ENCODE data around the gene NOLC1. TPM values are rescaled to one million over a fixed set of nuclear protein-coding genes. Genes with fewer than 3 reads are reported as not detected.

NOLC1 gene
- total RNA-seq, 2 donors from 2014 or later: 101 to 147 TPM

DNA sequence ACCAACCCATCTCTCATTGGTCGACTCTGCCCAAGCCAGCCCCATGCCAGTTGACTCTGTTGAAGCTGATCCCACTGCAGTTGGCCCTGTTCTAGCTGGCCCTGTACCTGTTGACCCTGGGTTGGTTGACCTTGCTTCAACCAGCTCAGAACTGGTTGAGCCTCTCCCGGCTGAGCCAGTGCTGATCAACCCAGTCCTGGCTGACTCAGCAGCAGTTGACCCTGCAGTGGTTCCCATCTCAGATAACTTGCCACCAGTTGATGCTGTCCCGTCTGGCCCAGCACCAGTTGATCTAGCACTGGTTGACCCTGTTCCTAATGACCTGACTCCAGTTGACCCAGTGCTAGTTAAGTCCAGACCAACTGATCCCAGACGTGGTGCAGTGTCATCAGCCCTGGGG is 12.0 kb upstream of the NOLC1 start:
- Mint-ChIP-seq H3K36me3 (peaks cover 22 to 35% of the 10 kb centered on the region in 2 donors), H3K27ac (peak overlapping the region; percentile 44 to 82), H3K9me3 (no peaks in the 10 kb centered on the region)
- ATAC-seq: no peak
- DNase-seq (ENCODE audit: low spot score in 2 of 2): no peak

DNA sequence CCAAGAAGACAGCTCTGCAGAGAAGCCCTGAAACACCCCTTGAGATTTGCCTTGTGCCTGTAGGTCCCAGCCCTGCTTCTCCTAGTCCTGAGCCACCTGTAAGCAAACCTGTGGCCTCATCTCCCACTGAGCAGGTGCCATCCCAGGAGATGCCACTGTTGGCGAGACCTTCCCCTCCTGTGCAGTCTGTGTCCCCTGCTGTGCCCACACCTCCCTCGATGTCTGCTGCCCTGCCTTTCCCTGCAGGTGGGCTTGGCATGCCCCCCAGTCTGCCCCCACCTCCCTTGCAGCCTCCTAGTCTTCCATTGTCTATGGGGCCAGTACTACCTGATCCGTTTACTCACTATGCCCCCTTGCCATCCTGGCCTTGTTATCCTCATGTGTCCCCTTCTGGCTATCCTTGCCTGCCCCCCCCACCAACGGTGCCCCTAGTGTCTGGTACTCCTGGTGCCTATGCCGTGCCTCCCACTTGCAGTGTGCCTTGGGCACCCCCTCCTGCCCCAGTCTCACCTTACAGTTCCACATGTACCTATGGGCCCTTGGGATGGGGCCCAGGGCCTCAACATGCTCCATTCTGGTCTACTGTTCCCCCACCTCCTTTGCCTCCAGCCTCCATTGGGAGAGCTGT is 11.2 kb upstream of the NOLC1 start:
- DNase-seq (ENCODE audit: low spot score in 2 of 2): no peak
- no peaks in the 10 kb centered on the region for H3K9me3 Mint-ChIP-seq
- peaks cover 22 to 34% of the 10 kb centered on the region in 2 donors for H3K36me3 Mint-ChIP-seq
- H3K27ac Mint-ChIP-seq: peak overlapping the region; percentile 77 to 82
- peak in 1 of 2 donors; percentile 10 for ATAC-seq

DNA sequence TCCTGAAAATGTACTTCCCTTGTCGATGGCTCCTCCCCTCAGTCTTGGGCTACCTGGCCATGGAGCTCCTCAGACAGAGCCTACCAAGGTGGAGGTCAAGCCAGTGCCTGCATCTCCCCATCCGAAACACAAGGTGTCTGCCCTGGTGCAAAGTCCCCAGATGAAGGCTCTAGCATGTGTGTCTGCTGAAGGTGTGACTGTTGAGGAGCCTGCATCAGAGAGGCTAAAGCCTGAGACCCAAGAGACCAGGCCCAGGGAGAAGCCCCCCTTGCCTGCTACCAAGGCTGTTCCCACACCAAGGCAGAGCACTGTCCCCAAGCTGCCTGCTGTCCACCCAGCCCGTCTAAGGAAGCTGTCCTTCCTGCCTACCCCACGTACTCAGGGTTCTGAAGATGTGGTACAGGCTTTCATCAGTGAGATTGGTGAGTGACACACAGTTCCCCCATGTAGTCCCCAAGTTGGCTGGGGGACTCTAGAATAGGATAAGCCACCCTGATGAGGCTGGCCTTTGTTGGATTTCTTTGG is 10.5 kb upstream of the NOLC1 start:
- peak in 1 of 2 donors; percentile 6 for ATAC-seq
- H3K36me3 Mint-ChIP-seq: peaks cover 22 to 34% of the 10 kb centered on the region in 2 donors

DNA sequence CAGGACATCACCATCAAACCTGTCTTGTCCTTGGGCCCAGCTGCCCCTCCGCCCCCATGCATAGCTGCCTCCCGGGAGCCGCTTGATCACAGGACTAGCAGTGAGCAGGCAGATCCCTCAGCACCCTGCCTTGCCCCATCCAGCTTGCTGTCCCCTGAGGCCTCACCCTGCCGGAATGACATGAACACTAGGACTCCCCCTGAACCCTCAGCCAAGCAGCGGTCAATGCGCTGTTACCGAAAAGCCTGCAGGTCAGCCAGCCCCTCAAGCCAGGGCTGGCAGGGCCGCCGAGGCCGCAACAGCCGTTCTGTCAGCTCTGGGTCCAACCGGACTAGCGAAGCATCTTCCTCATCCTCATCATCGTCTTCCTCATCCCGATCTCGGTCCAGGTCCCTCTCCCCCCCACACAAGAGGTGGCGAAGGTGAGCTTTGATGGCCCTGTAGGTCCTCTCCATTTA is 5.2 kb upstream of the NOLC1 start:
- Mint-ChIP-seq H3K9me3 (no peaks in the 10 kb centered on the region), H3K36me3 (peaks cover 18 to 44% of the 10 kb centered on the region in 2 donors), H3K27ac (peak overlapping the region in 1 of 2 donors; percentile 96)
- ATAC-seq (no peak), DNase-seq (ENCODE audit: low spot score in 2 of 2) (no peak)

More for the DNA sequence above, 10.5 kb upstream of the NOLC1 start:
- Mint-ChIP-seq H3K9me3 (no peaks in the 10 kb centered on the region), H3K27ac (peak overlapping the region; percentile 14 to 82)
- DNase-seq (ENCODE audit: low spot score in 2 of 2): no peak

DNA sequence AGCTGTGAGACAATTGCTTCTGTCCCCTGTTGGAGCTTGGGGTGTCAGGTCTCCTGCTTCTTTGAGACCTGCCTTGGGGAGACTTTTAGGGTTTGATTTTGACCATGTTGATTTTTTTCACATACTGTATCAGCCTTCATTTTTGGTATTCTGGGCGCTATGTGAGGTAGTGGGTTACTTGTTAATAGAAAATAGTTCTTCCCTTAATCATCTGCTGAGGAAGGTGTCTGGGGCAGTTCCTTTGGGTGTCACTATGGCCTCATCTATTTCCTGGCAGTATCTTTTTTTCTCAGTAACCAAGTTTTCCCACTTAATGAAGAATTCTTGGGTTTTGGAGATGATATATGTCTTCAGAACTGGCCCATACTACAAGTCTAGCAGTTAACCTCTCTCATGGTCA is 4.6 kb upstream of the NOLC1 start:
- no peak for DNase-seq (ENCODE audit: low spot score in 2 of 2)
- ATAC-seq: no peak
- Mint-ChIP-seq H3K36me3 (peaks cover 22 to 46% of the 10 kb centered on the region in 2 donors), H3K27ac (peak overlapping the region; percentile 38 to 96), H3K9me3 (no peaks in the 10 kb centered on the region)

DNA sequence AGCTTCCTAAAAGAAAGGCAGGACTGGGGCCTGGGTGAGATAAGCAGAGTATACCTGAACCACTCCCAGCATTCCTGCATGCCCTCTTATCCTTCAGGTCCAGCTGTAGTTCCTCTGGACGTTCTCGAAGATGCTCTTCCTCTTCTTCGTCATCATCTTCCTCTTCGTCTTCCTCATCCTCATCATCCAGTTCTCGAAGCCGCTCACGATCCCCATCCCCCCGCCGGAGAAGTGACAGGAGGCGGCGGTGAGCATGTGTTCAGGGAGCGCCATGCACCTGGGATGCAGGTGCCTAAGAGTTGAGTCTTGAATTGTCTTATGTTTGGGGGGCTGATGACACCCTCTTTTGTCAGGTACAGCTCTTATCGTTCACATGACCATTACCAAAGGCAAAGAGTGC is 3.9 kb upstream of the NOLC1 start:
- Mint-ChIP-seq H3K27ac (peak overlapping the region; percentile 38 to 93), H3K9me3 (no peaks in the 10 kb centered on the region), H3K36me3 (peaks cover 24 to 48% of the 10 kb centered on the region in 2 donors)
- ATAC-seq (no peak), DNase-seq (ENCODE audit: low spot score in 2 of 2) (no peak)

DNA sequence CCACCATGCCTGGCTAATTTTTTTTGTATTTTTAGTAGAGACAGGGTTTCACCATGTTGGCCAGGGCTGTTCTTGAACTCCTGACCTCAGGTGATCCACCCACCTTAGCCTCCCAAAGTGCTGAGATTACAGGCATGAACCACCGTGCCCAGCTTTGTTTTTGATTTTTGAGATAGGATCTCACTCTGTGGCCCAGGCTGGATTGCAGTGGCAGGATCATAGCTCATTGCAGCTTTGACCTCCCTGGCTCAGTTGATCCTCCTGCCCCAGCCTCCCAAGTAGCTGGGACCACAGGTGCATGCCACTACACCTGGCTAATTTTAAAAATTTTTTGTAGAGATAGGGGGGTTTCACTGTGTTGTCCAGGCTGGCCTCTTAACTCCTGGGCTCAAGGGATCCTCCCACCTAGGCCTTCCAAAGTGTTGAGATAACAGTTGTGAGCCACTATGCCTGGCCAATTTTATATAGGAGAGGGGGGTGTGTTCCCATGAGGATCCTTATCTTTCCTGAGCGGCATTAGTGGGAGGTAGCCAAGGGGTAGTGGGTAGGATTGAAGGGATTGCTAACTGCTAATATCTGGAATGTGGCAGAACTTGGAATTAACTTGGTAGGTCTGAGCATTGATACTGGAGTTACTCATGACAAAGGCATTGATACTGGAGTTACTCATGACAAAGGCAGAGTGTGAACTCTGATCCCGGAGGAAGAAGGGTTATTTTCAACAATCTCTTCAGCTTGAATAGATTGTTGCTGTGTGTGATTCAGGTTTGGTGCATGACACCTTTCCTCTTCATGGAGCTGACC is 1.0 kb upstream of the NOLC1 start:
- Mint-ChIP-seq H3K36me3 (peaks cover 40 to 62% of the 10 kb centered on the region in 2 donors), H3K9me3 (no peaks in the 10 kb centered on the region), H3K27ac (peak overlapping the region; percentile 97 to 99)
- no peak for DNase-seq (ENCODE audit: low spot score in 2 of 2)
- no peak for ATAC-seq

DNA sequence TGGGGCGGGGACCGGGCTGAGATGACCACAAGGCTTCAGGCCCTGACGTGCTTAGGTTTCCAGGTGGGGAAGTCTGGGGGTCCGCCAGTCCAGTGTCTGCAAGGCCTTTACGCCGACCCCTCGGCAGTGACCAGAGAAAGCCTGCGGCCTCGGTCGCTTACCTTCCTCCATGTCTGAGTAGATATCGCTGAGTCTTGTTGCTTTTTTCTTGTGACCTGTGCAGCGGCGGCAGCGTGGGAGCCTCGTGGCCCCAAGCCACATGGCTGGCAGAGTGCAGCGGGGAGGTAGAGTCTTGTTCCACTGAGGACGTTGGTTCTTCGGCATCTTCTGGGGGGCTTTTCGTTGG is 329 bp downstream of the NOLC1 start:
- Mint-ChIP-seq H3K36me3 (peaks cover 48 to 71% of the 10 kb centered on the region in 2 donors), H3K9me3 (no peaks in the 10 kb centered on the region), H3K27ac (peak overlapping the region; percentile 97 to 99)
- peak in 1 of 2 donors; percentile 42 for DNase-seq (ENCODE audit: low spot score in 2 of 2)
- peak; percentile 24 to 25 for ATAC-seq

DNA sequence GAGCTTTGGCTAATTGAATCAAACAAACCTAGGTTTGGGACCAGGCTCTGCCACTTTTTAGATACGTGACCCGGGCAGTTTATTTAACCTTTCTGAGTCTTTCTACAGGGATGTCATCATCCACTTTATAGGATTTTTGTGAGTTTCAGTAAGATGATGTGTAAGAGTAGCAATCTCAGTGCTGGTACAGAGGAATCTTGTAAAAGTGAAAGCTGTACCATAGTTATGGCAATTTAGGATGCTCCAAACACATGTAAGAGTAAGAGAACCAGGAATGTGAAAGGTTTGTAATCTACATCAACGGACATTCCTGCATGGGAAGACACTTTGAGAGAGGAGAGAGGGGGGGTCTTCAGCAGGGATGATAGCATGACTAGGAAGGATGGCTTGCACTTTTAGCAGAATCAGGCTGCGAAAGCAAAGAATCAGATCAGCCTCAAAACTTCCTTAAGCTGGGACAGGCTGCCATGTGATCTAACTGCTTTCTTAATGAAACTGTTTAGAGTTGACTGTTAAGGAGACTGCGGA is 968 bp downstream of the NOLC1 start:
- peak overlapping the region; percentile 97 to 99 for H3K27ac Mint-ChIP-seq
- DNase-seq (ENCODE audit: low spot score in 2 of 2): no peak
- peaks cover 50 to 71% of the 10 kb centered on the region in 2 donors for H3K36me3 Mint-ChIP-seq
- no peaks in the 10 kb centered on the region for H3K9me3 Mint-ChIP-seq
- ATAC-seq: no peak

DNA sequence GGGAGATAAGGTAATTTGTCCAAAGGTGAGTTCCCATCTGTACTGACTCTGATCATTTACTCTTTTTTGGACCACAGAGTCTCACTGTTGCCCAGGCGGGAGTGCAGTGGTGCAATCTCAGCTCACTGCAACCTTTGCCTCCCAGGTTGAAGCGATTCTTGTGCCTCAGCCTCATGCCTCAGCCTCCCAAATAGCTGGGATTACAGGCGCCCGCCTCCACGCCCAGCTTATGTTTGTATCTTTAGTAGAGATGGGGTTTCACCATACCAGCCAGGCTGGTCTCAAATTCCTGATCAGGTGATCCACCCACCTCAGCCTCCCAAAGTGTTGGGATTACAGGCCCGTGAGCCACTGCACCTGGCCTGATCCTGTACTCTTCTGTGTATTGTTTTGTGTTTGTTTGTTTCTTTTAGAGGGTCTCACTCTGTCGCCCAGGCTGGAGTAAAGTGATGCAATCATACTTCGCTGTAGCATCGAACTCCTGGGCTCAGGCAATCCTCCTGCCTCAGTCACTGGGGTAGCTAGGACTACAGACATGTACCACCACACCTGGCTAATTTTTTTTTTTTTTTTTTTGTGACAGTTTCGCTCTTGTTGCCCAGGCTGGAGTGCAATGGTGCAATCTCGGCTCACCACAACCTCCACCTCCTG is 2.4 kb downstream of the NOLC1 start:
- DNase-seq (ENCODE audit: low spot score in 2 of 2): no peak
- H3K9me3 Mint-ChIP-seq: no peaks in the 10 kb centered on the region
- H3K36me3 Mint-ChIP-seq: peaks cover 56 to 72% of the 10 kb centered on the region in 2 donors
- peak overlapping the region; percentile 66 to 92 for H3K27ac Mint-ChIP-seq
- no peak for ATAC-seq

DNA sequence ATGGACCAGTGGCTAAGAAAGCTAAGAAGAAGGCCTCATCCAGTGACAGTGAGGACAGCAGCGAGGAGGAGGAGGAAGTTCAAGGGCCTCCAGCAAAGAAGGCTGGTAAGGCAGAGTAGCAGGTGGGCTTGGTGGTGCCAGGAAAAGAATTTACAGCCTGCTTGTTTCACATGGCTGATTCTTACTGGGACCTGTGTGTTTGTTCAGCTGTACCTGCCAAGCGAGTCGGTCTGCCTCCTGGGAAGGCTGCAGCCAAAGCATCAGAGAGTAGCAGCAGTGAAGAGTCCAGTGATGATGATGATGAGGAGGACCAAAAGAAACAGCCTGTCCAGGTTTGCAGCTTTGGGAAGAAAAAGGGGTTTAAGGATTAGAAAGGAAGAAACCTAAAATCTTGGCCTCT is 5.0 kb downstream of the NOLC1 start:
- Mint-ChIP-seq H3K27ac (peak overlapping the region; percentile 37 to 86), H3K36me3 (peaks cover 70 to 81% of the 10 kb centered on the region in 2 donors), H3K9me3 (no peaks in the 10 kb centered on the region)
- no peak for ATAC-seq
- DNase-seq (ENCODE audit: low spot score in 2 of 2): no peak

DNA sequence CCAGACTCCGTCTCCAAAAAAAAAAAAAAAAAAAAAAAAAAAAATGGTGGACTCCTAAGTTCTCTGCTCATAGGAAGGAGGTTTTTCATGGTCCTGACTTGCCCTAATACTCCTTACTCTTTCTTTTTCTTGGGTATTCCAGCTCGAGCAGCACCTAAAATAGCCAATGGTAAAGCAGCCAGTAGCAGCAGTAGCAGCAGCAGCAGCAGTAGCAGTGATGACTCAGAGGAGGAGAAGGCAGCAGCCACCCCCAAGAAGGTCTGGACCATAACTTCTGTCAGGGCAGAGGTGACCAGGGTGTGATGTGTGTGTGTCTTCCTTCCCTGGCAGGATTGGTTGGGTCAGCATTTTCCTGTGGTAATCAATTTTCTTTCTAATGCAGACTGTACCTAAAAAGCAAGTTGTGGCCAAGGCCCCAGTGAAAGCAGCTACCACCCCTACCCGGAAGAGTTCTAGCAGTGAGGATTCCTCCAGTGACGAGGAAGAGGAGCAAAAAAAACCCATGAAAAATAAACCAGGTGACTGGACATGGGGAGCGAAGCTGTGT is 6.9 kb downstream of the NOLC1 start:
- peak overlapping the region; percentile 50 to 86 for H3K27ac Mint-ChIP-seq

DNA sequence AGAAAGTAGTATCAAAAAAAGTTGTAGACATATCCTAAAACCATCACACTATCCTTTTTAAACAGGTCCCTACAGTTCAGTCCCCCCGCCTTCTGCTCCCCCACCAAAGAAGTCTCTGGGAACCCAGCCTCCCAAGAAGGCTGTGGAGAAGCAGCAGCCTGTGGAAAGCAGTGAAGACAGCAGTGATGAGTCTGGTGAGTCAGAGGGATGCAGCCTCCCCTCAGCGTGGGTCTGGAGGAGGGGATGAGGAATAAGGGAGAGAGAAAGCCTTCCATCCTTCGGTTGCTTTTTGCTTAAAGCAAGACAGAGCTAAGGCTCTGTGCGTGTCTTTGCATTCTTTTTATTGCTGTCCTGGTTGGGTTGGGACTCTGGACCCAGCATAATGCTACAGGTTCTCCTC is 7.6 kb downstream of the NOLC1 start:
- ATAC-seq: no peak
- H3K9me3 Mint-ChIP-seq: no peaks in the 10 kb centered on the region
- H3K27ac Mint-ChIP-seq: peak overlapping the region; percentile 50 to 90
- no peak for DNase-seq (ENCODE audit: low spot score in 2 of 2)
- peaks cover 49 to 64% of the 10 kb centered on the region in 2 donors for H3K36me3 Mint-ChIP-seq

More for the DNA sequence above, 6.9 kb downstream of the NOLC1 start:
- ATAC-seq (peak in 1 of 2 donors; percentile 18), DNase-seq (ENCODE audit: low spot score in 2 of 2) (no peak)
- peaks cover 54 to 71% of the 10 kb centered on the region in 2 donors for H3K36me3 Mint-ChIP-seq
- H3K9me3 Mint-ChIP-seq: no peaks in the 10 kb centered on the region

DNA sequence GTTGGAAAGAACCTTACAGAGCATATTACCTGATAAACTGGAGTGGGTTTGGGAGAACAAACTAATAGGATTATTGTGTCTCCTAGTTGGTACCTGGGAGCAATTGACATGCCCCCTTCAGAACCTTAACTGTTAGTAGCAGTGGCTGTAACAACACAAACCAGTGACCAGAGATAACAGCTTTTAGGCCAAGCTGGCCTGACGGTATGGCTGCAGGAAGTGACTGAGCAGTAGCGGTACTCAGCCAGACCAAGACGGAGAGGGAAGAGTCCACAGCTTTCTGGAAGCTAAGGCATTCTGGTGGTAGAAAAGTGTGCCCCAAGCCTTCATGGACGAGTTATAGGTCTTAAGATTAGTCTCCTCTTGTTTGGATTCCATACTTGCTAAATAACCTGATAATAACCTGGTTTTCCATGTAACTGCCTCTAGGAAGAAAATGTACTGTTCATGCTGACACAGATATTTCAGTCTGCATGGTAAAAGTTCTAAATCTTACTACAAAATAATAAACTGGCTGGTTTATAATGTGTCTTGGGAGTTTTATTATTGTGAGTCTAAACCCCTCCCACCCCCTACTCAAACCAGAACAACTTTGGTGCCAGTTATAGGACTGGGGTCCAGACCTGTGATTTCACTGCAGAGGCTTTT is 11.3 kb downstream of the NOLC1 start:
- Mint-ChIP-seq H3K36me3 (peaks cover 28 to 40% of the 10 kb centered on the region in 2 donors), H3K27ac (peak overlapping the region; percentile 18 to 22), H3K9me3 (no peaks in the 10 kb centered on the region)
- DNase-seq (ENCODE audit: low spot score in 2 of 2) (no peak), ATAC-seq (no peak)

DNA sequence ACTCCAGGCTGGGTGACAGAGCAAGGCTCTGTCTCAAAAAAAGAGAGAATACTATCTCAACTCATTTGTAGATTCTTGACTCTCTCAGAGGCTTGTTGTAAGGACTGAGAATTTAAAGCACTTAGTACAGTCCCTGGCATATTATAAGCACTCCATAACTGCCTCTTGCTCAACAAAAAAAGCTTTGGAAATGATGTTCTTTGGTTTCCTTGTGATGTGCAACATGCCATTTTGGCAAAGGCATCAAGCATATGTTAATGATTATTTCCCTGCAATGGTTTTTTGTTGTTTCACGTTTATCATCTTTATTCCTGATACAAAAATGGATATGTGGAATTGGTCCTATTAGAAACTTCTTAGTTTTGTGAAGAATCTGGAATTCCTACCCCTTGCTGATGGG is 15.7 kb downstream of the NOLC1 start:
- DNase-seq (ENCODE audit: low spot score in 2 of 2) (no peak), ATAC-seq (no peak)
- Mint-ChIP-seq H3K27ac (no peak overlapping the region), H3K9me3 (no peaks in the 10 kb centered on the region), H3K36me3 (peaks cover 0 to 5% of the 10 kb centered on the region in 2 donors)

DNA sequence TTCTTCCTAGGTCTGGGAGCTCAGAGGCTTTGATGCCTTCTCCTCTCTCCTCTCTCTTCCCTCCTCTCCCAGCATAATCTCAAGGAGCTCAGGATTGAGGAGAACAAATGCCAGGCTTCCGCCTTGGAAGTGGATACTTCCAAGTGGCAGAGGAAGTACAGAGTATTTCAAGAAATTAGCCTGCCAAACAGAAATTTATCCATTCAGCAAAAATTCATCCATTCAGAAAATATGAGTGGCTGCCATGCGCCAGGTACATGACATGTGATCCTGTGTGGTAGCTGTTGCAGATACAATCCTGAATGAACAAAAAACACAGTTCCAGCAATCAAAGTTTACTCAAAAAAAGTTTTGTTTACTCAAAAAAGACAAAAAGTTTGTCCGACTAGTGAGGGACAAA is 18.4 kb downstream of the NOLC1 start:
- DNase-seq (ENCODE audit: low spot score in 2 of 2) (no peak), ATAC-seq (no peak)
- H3K27ac Mint-ChIP-seq: no peak overlapping the region
- H3K36me3 Mint-ChIP-seq: no peaks in the 10 kb centered on the region
- no peaks in the 10 kb centered on the region for H3K9me3 Mint-ChIP-seq
